Astrocyte (in vitro differentiated cells and primary cell): ENCODE results near the gene AGXT2. TPM values are rescaled to one million over a fixed set of nuclear protein-coding genes. Genes with fewer than 3 reads are reported as not detected.
"Not testable (repeated sequence)": the region's sequence is repeated elsewhere in the genome, so short reads cannot be mapped to it uniquely, and the experiment has no call there.

Experiments
- DNase-seq: peaks from one replicate; pipeline ENCODE4 v3.0.0-alpha.2; 2010; ENCODE audit warnings: low read depth
- FAIRE-seq: peaks from 2 replicates; lab custom pipeline; 2011; peaks lifted over from hg19 to GRCh38; lab: Jason Lieb, UNC
- H2AFZ ChIP-seq: 2 replicates; pipeline ENCODE4 v1.6.0; 2012; ENCODE audit warnings: low read depth, low read length, inconsistent platforms
- H3K27ac ChIP-seq: 2 replicates; pipeline ENCODE4 v1.5.1; 2011; ENCODE audit warnings: low read depth, low read length, inconsistent platforms
- H3K27me3 ChIP-seq: 2 replicates; pipeline ENCODE4 v1.6.0; 2011; ENCODE audit warnings: low read length, inconsistent platforms; ENCODE audit not compliant: insufficient read depth
- H3K36me3 ChIP-seq: 2 replicates; pipeline ENCODE4 v1.5.1; 2011; ENCODE audit warnings: low read length, inconsistent platforms; ENCODE audit not compliant: insufficient read depth
- H3K4me1 ChIP-seq: 2 replicates; pipeline ENCODE4 v1.5.1; 2011; ENCODE audit warnings: low read length, inconsistent platforms; ENCODE audit not compliant: insufficient read depth
- H3K4me2 ChIP-seq: 2 replicates; pipeline ENCODE4 v1.6.0; 2012; ENCODE audit warnings: low read length, inconsistent platforms
- H3K4me3 ChIP-seq: 2 replicates; pipeline ENCODE4 v1.5.1; 2011; ENCODE audit warnings: low read depth, mild to moderate bottlenecking, low read length, inconsistent platforms; ENCODE audit not compliant: insufficient read depth
- H3K79me2 ChIP-seq: 2 replicates; pipeline ENCODE4 v1.6.0; 2012; ENCODE audit warnings: mild to moderate bottlenecking, low read length, inconsistent platforms; ENCODE audit not compliant: insufficient read depth
- H3K9ac ChIP-seq: 2 replicates; pipeline ENCODE4 v1.6.0; 2012; ENCODE audit warnings: mild to moderate bottlenecking, low read length, inconsistent platforms
- H3K9me3 ChIP-seq: 2 replicates; pipeline ENCODE4 v1.5.1; 2012; ENCODE audit warnings: low read depth, mild to moderate bottlenecking, low read length, inconsistent platforms; ENCODE audit not compliant: insufficient read depth
- H4K20me1 ChIP-seq: 2 replicates; pipeline ENCODE4 v1.6.0; 2012; ENCODE audit warnings: low read length, inconsistent platforms; ENCODE audit not compliant: insufficient read depth
- H3K27ac Mint-ChIP-seq: one replicate; pipeline ENCODE4 v1.8.0; 2021; ENCODE audit warnings: mild to moderate bottlenecking, mixed read lengths; ENCODE audit not compliant: unreplicated experiment
- H3K27me3 Mint-ChIP-seq: one replicate; pipeline ENCODE4 v1.8.0; 2021; ENCODE audit warnings: low read depth, mixed read lengths; ENCODE audit not compliant: unreplicated experiment
- H3K36me3 Mint-ChIP-seq: one replicate; pipeline ENCODE4 v1.8.0; 2021; ENCODE audit warnings: low read depth, mixed read lengths; ENCODE audit not compliant: unreplicated experiment
- H3K4me1 Mint-ChIP-seq: one replicate; pipeline ENCODE4 v1.8.0; 2021; ENCODE audit warnings: low read depth, mixed read lengths; ENCODE audit not compliant: unreplicated experiment
- H3K4me3 Mint-ChIP-seq: one replicate; pipeline ENCODE4 v1.8.0; 2021; ENCODE audit warnings: mild to moderate bottlenecking, moderate library complexity, mixed read lengths; ENCODE audit not compliant: unreplicated experiment
- H3K9me3 Mint-ChIP-seq: one replicate; pipeline ENCODE4 v1.8.0; 2021; ENCODE audit warnings: mild to moderate bottlenecking, mixed read lengths; ENCODE audit not compliant: unreplicated experiment
- EZH2 ChIP-seq: IDR thresholded peaks from 2 replicates; pipeline ENCODE4 v1.6.1; 2012; ENCODE audit warnings: mild to moderate bottlenecking, low read length, inconsistent platforms; ENCODE audit not compliant: insufficient read depth
- total RNA-seq: library from RNA; stranded (reverse); gene quantifications from 2 replicates; pipeline ENCODE4 v1.2.1, GENCODE V29; 2021
- TF ChIP-seq, protein P1 (sequence below): IDR thresholded peaks from 2 replicates; pipeline ENCODE4 v1.5.1; 2011; ENCODE audit warnings: low read depth, mild to moderate bottlenecking, inconsistent platforms, low read length, moderate library complexity; ENCODE audit not compliant: insufficient read depth

AGXT2 gene
- total RNA-seq, 1 donor from 2014 or later, result not detected

GRCh38 chr5:34976347-34976746 is 71.4 kb downstream of the AGXT2 start:
- no peak overlapping the region for H3K4me3 ChIP-seq
- Mint-ChIP-seq H3K4me3 (no peak overlapping the region), H3K27ac (no peak overlapping the region), H3K4me1 (peaks cover 18% of the 10 kb centered on the region), H3K9me3 (no peaks in the 10 kb centered on the region), H3K27me3 (no peaks in the 10 kb centered on the region), H3K36me3 (peaks cover 2% of the 10 kb centered on the region)
- no peak overlapping the region for H3K4me2 ChIP-seq
- H3K9me3 ChIP-seq, result no peaks in the 10 kb centered on the region
- TF ChIP-seq, protein P1, sequence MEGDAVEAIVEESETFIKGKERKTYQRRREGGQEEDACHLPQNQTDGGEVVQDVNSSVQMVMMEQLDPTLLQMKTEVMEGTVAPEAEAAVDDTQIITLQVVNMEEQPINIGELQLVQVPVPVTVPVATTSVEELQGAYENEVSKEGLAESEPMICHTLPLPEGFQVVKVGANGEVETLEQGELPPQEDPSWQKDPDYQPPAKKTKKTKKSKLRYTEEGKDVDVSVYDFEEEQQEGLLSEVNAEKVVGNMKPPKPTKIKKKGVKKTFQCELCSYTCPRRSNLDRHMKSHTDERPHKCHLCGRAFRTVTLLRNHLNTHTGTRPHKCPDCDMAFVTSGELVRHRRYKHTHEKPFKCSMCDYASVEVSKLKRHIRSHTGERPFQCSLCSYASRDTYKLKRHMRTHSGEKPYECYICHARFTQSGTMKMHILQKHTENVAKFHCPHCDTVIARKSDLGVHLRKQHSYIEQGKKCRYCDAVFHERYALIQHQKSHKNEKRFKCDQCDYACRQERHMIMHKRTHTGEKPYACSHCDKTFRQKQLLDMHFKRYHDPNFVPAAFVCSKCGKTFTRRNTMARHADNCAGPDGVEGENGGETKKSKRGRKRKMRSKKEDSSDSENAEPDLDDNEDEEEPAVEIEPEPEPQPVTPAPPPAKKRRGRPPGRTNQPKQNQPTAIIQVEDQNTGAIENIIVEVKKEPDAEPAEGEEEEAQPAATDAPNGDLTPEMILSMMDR, result no peak
- no peak for TF ChIP-seq EZH2
- FAIRE-seq (no peak), DNase-seq (no peak)
- H3K36me3 ChIP-seq, result no peaks in the 10 kb centered on the region
- H3K79me2 ChIP-seq, result no peaks in the 10 kb centered on the region
- H3K27ac ChIP-seq, result no peak overlapping the region
- no peaks in the 10 kb centered on the region for H4K20me1 ChIP-seq
- no peaks in the 10 kb centered on the region for H3K27me3 ChIP-seq
- H3K4me1 ChIP-seq, result no peaks in the 10 kb centered on the region
- no peak overlapping the region for H2AFZ ChIP-seq
- no peak overlapping the region for H3K9ac ChIP-seq

DNA sequence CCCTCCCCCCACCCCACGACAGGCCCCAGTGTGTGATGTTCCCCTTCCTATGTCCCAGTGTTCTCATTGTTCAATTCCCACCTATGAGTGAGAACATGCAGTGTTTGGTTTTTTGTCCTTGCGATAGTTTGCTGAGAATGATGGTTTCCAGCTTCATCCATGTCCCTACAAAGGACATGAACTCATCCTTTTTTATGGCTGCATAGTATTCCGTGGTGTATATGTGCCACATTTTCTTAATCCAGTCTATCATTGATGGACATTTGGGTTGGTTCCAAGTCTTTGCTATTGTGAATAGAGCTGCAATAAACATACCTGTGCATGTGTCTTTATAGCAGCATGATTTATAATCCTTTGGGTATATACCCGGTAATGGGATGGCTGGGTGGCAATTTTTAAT is 76.1 kb downstream of the AGXT2 start:
- not testable (repeated sequence) for H3K27me3 ChIP-seq, H3K27me3 Mint-ChIP-seq, H3K27ac Mint-ChIP-seq, H3K36me3 Mint-ChIP-seq, H3K4me1 ChIP-seq, H3K36me3 ChIP-seq, H4K20me1 ChIP-seq, H2AFZ ChIP-seq, H3K9me3 ChIP-seq, H3K9ac ChIP-seq, H3K9me3 Mint-ChIP-seq, H3K4me3 ChIP-seq, FAIRE-seq, H3K79me2 ChIP-seq, H3K4me2 ChIP-seq, DNase-seq, H3K4me3 Mint-ChIP-seq, H3K27ac ChIP-seq
- H3K4me1 Mint-ChIP-seq, result peaks cover 13% of the 10 kb centered on the region

DNA sequence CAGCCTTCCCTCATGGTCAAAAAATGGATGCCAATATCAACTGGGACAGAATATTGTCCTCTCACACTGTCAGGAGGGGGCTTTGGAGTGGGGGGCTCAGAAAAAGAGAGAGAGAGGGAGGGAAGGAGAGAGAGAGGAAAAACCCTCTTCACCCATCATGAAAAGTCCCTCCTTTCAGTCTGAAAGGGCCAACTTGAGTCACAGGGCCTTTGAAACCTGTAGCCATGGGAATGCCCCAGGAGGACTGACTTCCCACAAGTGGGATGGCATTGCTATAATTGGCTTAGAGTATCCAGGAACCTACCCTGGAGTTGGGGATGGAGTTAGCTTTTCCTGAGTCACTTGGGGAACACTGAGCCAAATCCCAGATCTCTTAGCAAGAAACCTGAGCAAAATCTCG is 77.2 kb downstream of the AGXT2 start:
- Mint-ChIP-seq H3K4me1 (peaks cover 5% of the 10 kb centered on the region), H3K4me3 (no peak overlapping the region), H3K36me3 (peaks cover 6% of the 10 kb centered on the region), H3K9me3 (peaks cover 6% of the 10 kb centered on the region), H3K27me3 (no peaks in the 10 kb centered on the region), H3K27ac (no peak overlapping the region)
- no peak for TF ChIP-seq EZH2
- TF ChIP-seq, protein P1, result no peak
- no peaks in the 10 kb centered on the region for H3K27me3 ChIP-seq
- no peaks in the 10 kb centered on the region for H3K9me3 ChIP-seq
- H3K4me2 ChIP-seq, result no peak overlapping the region
- no peak overlapping the region for H3K9ac ChIP-seq
- no peak overlapping the region for H2AFZ ChIP-seq
- H4K20me1 ChIP-seq, result no peaks in the 10 kb centered on the region
- DNase-seq, result no peak
- H3K79me2 ChIP-seq, result no peaks in the 10 kb centered on the region
- H3K4me1 ChIP-seq, result no peaks in the 10 kb centered on the region
- no peaks in the 10 kb centered on the region for H3K36me3 ChIP-seq
- H3K27ac ChIP-seq, result no peak overlapping the region
- no peak for FAIRE-seq
- no peak overlapping the region for H3K4me3 ChIP-seq
